HG03565 (cell line): ENCODE measurements around the gene AOX1.
"Not testable (repeated sequence)": the region's sequence is repeated elsewhere in the genome, so short reads cannot be mapped to it uniquely, and the experiment has no call there.

Experiments used
- ATAC-seq: cut with Tn5 transposase; IDR thresholded peaks from one replicate; pipeline ENCODE4 v1.9.1; 2021; ENCODE audit warnings: mild to moderate bottlenecking, moderate library complexity; ENCODE audit not compliant: unreplicated experiment

The AOX1 gene

GRCh38 chr2:200664770-200665494 is 79.1 kb downstream of the AOX1 start:
- no peak for ATAC-seq

- no peak for ATAC-seq
Observed at GRCh38 chr2:200665626-200666453, 80.0 kb downstream of the AOX1 start.

- no peak for ATAC-seq
Observed at GRCh38 chr2:200667413-200667812, 81.6 kb downstream of the AOX1 start.

GRCh38 chr2:200668478-200668877 is 82.7 kb downstream of the AOX1 start:
- ATAC-seq, result no peak

- ATAC-seq, result no peak
Observed at GRCh38 chr2:200669308-200669707, 83.5 kb downstream of the AOX1 start.

- ATAC-seq, result no peak
Observed at GRCh38 chr2:200670313-200670712, 84.5 kb downstream of the AOX1 start.

GRCh38 chr2:200670751-200671150 is 84.9 kb downstream of the AOX1 start:
- ATAC-seq, result no peak

- ATAC-seq, result no peak
Observed at GRCh38 chr2:200673191-200673590, 87.4 kb downstream of the AOX1 start.

- no peak for ATAC-seq
Observed at GRCh38 chr2:200674837-200675236, 89.0 kb downstream of the AOX1 start.

- ATAC-seq, result no peak
Observed at GRCh38 chr2:200677171-200677570, 91.4 kb downstream of the AOX1 start.

- ATAC-seq, result no peak
Observed at GRCh38 chr2:200677721-200678532, 92.1 kb downstream of the AOX1 start.

GRCh38 chr2:200679127-200679526 is 93.3 kb downstream of the AOX1 start:
- ATAC-seq, result no peak

DNA sequence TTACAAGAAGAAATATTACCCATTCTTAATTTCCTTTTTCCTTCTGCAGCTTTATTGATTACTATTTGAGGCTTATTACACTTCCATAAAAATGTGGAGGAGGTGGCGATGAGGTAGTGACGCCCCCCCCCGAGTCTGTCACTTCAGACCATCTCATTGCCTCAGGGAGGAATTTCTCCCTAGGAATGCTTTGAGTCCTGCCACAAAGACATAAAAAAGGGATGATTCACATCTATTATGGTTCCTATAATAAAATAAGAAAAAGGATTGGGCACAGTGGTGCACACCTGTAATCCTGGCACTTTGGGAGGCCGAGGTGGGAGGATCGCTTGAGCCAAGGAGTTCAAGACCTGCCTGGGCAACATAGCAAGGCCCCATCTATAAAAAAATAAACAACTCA is 93.7 kb downstream of the AOX1 start:
- ATAC-seq, result no peak

- no peak for ATAC-seq
Observed at GRCh38 chr2:200681697-200682096, 95.9 kb downstream of the AOX1 start.

DNA sequence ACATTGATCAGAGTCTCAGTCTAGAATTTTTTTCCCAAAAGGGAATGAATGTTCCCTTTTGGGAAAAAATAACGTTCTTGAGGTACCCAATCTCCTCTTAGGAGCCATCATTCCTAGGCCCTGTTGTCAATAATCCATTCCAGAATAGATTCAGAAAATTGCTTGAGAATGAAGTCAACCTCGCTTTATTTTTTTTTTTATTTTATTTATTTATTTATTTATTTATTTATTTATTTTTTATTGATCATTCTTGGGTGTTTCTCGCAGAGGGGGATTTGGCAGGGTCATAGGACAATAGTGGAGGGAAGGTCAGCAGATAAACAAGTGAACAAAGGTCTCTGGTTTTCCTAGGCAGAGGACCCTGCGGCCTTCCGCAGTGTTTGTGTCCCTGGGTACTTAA is 96.6 kb downstream of the AOX1 start:
- not testable (repeated sequence) for ATAC-seq

GRCh38 chr2:200687922-200688920 is 102.4 kb downstream of the AOX1 start:
- no peak for ATAC-seq

- ATAC-seq, result no peak
Observed at GRCh38 chr2:200689115-200689514, 103.3 kb downstream of the AOX1 start.

DNA sequence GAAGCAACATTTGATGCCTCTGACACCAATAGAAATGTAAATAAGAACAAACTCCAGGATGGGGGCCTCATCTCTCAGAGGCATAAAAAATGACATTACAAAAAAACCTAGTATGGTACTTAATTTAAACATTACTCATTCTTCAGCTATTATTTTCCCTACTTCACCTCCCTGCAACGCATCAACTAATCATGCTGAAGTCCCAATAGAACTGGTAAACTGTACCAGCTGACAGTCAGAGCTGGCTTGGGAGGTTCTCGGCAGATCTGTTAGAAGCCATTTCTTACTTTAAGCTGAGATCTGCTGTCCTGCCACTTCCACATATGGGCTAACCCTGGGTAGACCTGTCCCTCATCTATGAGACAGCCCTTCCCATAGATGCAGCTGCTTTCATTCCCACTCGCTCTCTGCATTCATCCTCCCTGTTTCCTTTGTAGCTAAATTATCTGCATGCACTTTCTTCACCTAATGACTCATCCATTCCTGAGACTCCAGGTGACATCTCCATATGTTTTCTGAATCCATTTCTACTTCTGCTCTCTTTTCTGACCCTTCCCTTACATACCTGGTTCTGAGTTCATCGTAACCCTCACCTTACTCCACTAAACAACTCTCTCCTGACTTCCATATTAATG is 108.1 kb downstream of the AOX1 start:
- ATAC-seq, result no peak

DNA sequence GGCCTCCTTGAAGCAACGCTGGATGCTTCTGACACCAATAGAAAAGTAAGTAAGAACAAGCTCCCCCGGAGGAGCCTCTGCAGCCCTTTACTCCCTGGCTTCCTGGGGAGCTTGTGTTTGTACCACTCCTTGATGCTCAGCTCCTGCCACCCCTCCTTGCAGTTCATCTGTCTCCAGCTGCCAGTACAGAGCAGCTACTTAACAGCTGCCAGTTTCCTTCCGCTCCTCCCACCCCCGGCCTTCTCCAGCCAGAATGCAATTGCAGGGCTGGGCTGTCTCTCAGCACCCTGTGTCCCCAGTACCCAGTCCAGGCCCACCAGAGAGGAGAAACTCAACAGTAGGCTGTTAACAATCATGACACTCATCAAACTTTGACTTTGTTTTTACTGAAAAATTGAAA is 109.4 kb downstream of the AOX1 start:
- ATAC-seq, result no peak

DNA sequence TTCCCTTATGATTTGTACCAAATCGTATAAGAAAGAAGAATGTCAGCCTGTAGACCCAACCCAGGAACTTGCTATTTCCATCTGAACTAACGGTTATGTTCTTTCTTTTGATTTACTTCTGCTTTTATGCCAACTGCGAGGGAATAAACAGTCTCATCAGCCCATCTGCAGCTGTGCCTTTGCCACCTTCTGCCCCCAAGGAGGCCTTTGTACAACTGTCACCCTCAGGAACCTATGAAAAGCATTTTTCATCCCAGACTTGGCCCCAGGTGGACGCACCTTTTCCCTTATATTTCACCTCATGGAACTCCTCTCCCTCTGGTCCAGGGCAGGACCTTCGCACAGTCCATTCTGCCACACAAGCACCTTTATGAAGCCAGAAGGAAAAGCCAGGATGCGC is 109.8 kb downstream of the AOX1 start:
- no peak for ATAC-seq
